HUDEP-2 (cell line): ENCODE results near the gene NOL4L.

Source experiments
- DNase-seq, 76 experiments: peaks; one replicate each; lab custom pipeline; 2025; ENCODE audit not compliant: unreplicated experiment in 76 of 76; lab: John Stamatoyannopoulos, UW

Gene NOL4L, protein sequence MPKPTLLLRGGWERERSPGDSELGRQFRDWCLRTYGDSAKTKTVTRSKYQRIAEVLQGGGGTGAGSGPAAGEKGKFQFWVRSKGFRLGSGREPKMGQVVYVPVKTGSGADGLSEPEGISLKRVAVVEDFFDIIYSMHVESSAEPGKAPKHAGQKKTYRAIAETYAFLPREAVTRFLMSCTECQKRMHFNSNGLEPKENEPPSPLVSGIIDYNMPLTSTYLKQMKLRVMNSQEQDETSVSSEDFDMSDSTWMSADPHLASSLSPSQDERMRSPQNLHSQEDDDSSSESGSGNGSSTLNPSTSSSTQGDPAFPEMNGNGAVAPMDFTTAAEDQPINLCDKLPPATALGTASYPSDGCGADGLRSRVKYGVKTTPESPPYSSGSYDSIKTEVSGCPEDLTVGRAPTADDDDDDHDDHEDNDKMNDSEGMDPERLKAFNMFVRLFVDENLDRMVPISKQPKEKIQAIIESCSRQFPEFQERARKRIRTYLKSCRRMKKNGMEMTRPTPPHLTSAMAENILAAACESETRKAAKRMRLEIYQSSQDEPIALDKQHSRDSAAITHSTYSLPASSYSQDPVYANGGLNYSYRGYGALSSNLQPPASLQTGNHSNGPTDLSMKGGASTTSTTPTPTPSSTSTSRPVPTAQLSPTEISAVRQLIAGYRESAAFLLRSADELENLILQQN

DNA sequence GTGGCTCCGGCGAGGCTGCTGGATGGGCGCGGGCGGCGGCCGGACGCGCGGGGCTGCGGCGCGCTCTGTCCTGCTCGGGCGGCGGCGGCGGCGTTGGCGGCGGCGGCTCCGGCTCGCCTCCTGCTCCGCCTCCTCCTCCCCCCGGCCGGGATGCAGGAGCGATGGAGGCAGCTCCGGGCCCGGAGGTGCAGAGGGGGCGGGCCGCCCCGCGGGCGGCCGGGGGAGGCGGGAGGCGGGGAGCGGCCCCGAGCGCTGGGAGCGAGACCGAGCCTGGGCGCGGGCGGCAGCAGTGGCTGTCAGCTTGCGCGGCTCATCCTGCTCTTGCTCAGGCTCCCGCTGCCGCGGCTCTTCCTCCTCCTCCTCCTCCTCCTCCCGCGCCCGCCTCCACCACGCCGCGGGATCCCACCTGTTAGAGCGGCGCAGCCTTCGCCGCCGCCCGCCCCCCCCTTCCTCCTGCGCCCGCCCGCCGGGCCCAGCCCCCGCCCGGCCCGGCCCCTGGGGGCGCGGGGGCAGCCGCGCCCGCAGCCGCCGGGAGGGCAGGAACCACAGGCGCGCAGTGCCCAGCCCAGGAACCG lies at the start of gene NOL4L:
Gene NOL4L, minus strand, starts transcription at position 323 of the 575 bp plus-strand sequence. CDS start 443 bp downstream, outside the sequence.
- peak in 15 of 76 experiments; percentile 3 to 26 (median 14) for DNase-seq

DNA sequence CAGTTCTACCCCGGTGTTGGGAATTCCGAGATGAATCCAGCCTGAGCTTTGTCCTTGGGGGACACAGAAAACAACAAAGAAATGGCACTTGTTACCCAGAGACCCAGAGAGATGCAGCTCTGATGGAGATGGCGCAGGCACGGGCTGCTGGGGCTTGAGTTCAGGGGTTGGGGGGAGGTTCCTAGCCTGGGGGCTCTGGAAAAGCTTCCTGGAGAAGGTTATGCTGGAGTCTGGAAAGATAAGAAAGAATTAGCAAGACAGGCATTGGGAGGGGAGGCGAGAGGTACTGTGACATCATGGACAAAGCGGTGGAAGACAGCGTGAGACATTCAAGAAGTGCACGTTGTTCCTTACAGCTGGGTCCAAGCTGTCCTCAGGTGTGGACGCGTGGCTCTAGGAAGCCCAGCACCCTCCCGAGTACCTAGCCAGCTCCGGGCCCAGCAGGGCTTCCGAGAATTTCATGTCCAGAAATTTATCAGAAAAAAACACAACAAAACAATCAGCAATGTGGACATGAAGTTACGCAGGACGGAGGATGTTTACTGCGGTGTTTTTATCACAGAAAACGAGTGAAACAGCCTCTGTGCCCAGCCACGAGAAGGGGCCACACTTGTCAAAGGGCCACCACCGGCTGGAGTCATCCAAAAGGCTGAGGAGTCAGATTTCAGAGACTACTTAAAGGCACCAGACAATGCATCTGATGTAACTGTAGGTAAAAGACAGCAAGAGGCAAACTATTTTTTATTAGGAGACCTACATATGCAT lies 49.1 kb upstream of the NOL4L start:
- DNase-seq = no peak

DNA sequence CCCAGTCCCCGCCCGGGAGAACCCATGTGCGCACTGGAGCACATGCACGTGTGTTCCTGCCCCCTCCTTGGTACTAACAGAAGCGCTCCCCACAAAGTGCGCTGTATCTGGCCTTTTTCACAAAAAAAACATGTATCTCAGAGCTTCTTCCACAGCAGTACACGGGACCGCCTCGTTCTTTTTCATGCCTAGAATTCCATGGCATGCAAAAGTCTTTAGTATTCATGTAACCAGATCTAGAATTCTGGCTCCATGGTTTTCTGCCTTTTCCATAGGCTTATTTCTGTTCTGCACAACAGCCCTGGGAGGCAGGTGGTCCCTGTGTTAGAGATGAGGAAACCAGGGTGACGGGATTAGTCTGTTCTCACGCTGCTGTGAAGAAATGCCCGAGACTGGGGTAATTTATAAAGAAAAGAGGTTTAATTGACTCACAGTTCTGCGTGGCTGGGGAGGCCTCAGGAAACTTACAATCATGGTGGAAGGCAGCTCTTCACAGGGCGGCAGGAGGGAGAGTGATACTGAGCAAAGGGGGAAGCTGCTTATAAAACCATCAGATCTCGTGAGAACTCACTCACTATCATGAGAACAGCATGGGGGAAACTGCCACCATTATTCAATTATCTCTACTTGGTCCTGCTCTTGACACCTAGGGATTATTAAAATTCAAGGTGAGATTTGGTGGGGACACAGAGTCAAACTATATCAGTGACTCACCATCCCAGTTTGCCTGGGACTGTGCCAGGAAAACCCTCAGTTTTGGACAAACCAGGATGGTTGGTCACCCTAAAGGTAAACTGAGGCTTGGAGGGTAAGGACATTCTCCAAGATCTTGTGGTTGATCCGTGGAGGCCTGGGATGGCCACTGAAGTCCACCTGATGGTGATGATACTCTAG lies 47.6 kb upstream of the NOL4L start:
- DNase-seq = no peak

DNA sequence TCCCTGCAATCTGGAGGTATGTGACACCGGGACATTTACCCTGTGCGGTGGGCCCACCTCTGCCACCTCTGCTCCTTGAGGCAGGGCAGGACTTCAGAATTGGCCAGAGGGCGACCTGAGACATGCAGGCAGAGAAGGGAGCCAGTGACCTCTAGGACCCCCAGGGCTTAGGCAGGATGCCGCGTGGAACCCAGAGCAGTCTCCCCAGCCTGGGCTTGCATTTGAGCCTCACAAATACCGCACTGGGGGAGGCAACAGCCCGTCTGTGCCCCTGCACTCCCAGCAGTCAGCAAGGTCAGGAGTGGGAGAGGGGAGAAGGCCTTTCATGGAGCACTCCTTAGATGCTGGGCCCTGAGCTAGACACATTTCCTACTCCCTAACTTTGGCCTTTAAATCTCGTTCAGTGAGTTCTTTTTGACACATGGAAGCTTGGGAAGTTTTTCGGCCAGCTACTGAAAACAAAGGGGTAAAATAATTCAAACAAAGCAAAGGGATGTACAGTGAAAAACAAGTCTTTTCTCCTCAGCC lies 46.9 kb upstream of the NOL4L start:
- DNase-seq = no peak

DNA sequence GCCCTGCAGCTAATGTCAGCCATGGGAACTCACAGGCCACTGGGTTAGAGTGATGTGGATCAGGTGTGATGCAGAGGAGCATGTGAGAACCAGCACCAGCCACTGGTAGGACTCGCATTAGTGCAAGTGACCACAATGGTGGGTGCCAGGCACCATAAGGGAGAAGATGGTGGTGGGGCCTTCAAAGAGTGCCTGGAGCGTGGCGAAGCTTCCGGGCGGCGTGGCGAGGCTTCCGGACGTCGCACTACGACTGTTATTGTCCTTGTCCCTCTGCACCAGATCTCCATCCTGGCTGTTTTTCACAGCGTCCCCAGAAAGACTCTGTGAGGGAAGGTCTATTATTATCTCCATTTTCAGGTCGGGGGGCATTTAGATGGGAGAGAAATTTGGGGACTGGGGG lies 44.7 kb upstream of the NOL4L start:
- DNase-seq = no peak

DNA sequence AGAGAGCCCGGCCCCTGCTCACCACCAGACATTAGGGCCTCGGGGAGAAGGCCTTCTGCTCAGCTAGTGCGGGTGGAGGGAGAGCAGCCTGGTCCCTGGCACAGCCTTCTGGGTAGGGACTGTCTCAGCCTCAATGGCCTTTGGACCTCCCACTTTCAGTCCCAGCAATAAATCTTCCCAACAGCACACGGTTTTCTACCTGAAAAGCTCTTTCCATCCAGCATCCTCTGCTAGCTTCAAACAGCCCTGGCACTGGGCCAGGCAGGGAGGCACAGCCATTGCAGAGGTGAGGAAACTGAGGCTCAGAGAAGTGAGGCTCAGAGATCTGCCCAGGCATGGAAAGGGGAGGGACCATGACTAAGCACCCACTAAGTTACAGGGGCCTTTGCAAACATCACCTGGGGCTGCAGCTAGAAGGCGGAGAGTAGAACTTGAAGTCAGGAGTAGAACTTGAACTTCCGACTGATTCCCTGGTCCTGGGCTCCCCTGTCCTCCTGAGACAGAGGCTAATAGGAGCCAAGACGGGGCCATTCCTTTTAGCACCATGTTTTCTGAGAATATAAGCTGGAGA lies 43.9 kb upstream of the NOL4L start:
- DNase-seq = no peak

DNA sequence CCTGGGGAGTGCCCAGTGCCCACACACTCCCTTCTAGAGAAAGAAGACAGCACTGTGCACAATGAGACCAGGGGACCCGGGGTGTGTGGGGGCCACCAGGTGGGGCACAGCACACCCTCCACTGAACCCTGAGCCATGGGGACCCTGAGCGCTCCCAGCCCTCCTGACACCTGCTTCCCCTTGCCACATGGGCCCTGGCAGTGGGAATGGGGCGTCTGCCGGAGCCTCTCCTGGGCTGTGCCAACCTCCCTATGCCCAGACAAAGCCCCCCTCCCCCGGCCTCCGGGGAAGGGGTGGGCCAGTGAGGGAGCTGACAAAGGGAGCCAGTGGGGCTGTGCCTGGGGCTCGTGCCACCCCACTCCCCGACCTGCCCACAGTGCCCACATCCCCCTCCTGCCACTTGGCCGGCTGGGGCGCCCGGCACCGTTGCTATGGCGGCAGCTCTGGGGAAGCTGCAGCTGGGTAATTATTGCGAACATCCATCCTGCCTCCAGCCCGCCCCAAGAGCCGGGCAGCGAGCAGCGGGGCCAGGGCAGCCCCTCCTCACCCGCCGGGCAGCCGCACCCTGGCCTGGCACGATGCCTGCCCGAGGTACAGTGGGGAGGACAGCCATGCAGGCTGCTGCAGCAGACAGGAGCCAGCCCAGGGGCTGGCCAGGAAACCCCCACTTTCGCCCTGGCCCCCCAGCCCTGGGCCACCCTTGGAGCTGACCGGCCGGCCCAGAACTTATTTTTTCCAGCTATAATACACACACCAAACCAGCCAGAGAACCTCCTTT lies 41.9 kb upstream of the NOL4L start:
- peak in 24 of 76 experiments; percentile 4 to 62 (median 26) for DNase-seq

DNA sequence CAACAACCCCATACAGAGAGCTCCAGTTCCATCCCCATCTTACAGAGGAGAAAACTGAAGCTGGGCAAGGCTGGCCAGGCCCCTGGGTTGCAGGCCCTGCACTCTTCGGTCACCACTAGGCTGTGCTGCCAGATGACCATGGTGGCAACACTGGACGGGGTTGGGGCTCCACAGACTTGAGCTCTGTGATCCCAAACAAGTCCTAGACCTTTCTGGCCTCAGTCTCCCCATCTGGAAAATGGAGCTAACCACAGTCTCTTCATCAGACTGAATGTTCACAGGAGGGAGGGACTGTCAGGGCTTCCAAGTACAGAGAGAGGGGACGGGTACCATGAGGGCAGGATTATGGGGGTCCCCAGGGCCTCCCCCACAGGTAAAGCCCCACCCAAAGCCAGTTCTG lies 41.3 kb upstream of the NOL4L start:
- no peak for DNase-seq

DNA sequence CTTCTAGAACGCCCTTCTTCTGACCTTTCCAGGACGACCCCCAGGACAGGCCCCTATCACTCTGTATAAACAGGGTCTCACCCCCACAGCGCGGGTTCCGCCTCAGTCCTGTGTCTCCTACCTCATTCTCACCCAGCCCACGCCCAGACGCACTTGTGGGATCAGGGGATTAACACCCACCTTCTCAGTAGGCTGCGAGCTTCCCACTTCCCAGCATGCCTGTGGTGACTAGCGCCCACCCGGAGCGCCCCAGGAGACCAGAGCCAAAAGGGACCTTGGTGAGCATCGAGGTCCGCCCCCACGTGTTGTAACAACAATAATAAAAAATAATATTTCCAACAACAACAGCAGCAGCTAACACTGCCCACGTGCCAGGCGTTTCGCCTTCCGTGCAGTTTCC lies 40.9 kb upstream of the NOL4L start:
- DNase-seq = no peak

DNA sequence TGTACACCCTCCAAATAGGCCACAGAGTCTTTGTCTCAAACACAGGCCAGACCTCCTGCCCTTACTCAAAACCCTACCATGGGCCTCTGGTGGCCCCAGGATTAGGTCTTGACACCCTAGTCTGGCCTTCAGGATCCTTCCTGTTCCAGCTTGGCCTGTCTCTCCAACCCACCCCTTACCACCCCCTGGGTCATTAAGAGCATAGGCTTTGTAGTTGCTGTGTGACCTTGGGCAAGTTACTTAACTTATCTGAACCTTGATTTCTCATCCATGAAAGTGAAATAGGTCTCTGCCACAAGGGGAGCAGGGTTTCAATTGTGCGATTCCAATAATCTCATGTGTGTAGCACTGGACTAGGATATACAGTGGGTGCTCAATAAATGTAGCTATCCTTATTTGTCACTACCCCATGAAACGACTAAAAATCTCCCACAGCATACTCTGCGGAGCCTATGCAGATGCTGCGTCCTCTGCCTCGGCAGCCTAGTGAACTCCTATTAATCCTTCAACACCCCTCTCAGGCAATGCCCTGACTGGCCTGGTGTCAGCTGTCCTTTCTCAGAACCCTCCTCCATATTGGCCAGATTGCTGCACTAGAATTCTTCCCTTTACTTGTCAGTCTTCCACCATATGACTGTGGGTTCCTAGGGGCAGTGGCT lies 39.7 kb upstream of the NOL4L start:
- no peak for DNase-seq

DNA sequence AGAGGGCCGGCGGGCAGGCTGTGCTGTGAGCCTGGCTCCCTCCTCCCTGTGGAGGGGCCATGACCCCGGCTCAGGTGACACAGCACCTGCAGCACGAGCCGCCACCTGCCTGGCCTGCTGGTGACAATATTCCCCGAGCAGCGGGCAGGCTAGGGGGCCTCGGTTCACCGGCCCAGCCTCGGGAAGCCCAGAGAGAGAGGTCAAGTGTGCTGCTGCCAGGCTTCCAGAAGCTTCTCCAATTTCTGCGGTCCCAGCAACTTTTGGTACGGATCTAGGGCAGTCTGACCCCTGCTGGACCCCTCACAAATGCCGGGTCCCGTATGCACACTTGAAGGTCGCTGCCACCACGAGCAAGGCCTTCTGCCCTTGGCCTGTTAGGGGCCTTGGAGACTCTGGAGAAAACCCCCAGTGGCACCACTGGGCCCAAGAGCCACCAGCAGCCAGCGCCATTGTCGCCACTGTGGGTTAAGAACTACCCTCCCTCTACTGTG lies 38.6 kb upstream of the NOL4L start:
- DNase-seq = no peak

DNA sequence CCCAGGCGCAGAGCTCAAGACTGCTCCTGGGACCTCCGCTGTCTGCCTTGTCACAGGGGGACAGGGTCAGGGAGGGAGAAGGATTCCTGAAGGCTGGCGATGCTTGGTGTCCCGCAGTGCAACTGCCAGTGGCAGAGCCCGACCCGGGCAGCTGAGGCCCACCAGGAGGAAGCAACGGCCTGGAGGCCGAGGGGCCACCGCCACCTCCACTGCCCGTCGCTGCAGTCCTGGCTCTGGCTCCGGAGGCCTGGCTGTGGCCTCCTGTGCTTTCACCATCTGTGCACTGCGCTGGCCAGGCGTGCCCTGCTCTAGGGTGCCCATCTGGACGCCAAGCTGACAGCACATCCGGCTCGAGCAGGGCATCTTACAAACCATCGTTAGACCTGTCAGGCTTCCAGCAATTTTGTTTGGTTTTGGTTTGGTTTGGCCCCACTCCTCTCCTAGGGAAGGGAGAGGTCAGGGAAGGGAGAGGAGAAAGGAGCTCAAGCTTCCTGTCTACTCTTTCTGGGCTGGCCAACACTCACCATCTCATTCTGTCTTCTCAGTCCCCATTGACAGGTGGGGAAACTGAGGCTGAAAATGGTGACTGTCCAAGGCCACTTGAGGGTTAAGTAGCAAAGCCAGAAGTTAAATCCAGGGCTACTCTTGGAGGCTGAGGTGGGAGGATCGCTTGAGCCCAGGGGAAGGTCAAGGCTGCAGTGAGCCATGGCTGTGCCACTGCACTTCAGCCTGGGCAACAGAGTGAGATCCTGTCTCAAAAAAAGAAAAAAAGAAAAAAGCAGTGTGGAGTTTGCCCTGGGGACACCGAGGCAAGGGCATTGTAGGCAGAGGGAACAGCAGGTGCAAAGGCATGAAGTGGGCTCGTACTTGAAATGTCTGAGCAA lies 37.7 kb upstream of the NOL4L start:
- DNase-seq = no peak

DNA sequence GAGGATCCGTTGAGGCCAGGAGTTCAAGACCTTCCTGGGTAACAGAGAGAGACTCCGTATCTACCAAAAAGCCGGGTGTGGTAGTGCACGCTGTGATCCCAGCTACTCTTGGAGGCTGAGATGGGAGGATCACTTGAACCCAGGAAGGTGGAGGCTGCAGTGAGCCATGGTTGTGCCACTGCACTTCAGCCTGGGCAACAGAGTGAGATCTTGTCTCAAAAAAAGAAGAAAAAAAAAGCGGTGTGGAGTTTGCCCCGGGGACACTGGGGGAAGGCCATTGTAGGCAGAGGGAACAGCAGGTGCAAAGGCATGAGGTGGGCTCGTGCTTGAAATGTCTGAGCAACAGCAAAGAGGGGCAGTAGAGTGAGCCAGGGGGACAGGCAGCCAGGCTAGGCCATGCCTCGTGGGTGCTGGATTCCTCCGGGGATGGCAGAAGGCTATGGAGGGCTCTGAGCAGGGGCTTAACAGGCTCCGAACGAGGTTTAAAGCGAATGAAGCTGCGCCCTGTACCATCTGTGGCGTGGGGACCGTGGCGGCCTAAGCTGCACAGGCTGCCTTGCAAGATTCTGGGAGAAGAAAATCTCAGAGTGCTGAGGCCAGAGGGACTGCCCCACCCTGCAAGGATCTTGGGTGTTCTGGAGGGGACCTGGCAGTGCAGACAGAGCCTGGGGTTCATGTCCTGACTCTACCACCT lies 36.9 kb upstream of the NOL4L start:
- no peak for DNase-seq

DNA sequence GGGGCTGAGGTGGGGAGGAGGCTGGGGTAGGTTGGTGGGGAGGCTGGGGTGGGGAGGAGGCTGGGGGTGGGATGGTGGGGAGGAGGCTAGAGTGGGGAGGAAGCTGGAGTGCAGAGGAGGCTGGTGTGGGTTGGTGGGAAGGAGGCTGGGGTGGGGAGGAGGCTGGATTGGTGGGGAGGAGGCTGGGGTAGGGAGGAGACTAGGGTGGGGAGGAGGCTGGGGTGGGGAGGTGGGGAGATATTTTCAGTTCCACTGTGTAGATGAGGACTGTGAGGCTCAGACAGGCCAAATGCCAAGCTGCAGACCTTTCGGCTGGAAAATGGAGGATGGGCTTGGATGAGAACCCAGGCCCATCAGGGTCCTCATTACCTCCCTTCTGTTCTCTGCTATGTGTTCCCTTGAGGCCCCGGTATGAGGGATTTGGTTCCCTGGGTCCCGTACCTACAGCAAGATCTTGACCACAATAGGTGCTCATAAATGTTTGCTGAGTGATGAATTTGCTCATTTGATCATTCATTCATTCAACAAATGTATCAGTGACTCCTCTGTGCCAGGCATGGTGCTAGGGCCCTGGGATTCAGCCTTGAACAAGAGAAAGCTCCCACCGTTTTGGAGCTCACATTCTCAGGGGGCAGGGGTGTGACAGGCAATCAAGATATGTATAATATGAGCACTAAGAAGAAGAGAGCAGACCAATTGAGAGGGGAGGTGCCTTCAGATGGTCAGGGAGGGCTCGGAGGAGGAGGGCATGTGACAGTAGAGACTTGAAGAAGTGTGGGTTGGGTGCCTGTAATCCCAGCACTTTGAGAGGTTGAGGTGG lies 36.1 kb upstream of the NOL4L start:
- peak in 4 of 76 experiments; percentile 7 to 44 (median 12) for DNase-seq

DNA sequence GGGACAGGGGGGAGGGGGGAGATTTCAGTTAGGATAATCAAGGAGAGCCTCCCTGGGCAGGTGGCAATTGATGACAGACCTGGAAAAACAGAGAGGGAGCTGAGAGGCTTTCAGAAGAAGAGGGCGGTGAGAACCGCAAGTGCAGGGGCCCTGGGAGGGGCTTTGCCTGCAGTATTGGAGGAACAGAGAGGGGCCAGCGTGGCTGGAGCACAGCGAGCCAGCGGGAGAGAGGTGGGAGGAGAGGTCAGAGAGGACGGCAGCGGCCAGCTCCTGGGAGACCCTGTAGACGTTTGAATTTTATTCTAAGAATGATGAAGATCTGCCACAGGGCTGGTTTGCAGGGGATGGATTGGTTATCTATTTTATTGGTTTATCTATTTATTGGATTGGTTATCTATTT lies 34.5 kb upstream of the NOL4L start:
- DNase-seq = no peak

DNA sequence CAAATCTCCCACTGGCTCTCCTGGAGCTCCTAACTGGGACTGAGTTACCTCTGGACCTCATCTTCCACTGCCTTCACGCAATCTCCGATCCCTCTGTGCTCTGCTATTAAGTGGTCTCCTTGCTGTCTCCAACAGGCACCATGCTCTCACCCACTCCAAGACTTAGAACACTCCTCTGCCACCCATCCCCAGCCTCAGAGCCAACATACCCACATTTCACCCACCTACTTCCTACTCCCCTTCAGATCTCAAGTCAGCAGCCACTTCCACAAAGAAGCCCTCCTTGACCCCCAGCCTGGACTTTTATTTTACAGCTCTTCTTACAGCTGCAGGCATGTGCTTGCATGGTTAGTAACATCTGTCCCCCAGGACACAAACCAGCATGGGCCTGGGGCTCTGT lies 29.6 kb upstream of the NOL4L start:
- no peak for DNase-seq
